NCI-H2107 (cell line): ENCODE measurements around the gene APOBEC4.

Experiments used
- DNase-seq: peaks from one replicate; lab custom pipeline; 2025; lab: John Stamatoyannopoulos, UW

Gene APOBEC4

GRCh38 chr1:183602510-183602909 lies 50.6 kb downstream of the APOBEC4 start:
- no peak for DNase-seq

GRCh38 chr1:183600634-183601033 lies 52.5 kb downstream of the APOBEC4 start:
- no peak for DNase-seq

GRCh38 chr1:183600136-183600535 lies 53.0 kb downstream of the APOBEC4 start:
- DNase-seq = no peak

GRCh38 chr1:183598386-183598785 lies 54.7 kb downstream of the APOBEC4 start:
- no peak for DNase-seq

- DNase-seq = no peak
Measured at GRCh38 chr1:183597656-183598347, 55.3 kb downstream of the APOBEC4 start.

GRCh38 chr1:183596500-183596899 lies 56.6 kb downstream of the APOBEC4 start:
- no peak for DNase-seq
